ENCODE measurements around the gene KCNQ5. TPM values are rescaled to one million over a fixed set of nuclear protein-coding genes. Genes with fewer than 3 reads are reported as not detected.

KCNQ5 gene
- total and polyA plus RNA-seq, 10 of the 15 experiments (the other 5 are each of a cell fraction or from before 2014, with no cell fraction given), result 0.60 to 16.2 (median 3.2) TPM

DNA sequence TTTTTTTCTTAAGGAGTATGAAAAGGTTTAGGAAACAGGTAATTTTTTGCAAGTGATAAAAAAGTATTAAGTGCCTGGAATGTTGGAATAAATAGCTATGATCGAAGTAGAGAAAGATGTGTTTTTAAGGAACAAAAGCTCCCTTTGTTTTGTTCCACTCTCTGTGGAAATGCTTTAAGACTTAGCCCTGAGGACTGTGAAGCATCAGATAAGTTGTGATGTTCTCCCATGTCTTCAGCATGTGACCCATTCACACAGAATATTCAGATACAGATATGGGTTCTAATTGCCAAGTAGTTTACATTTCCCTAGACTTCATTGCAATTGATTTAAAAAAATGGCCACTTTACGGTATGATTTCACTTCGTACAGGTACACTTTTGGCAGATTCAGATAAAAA lies 80.6 kb downstream of the KCNQ5 start:
- H3K4me1 ChIP-seq (ENCODE audit: control insufficient read depth, insufficient read depth, low read length), result no peaks in the 10 kb centered on the region
- no TSS peak for BruUV-seq (replicated peaks)
- H3K36me3 ChIP-seq (ENCODE audit: control insufficient read depth in 2 of 2, insufficient read depth in 2 of 2, low read length in 1 of 2), result no peaks in the 10 kb centered on the region
- no peaks in the 10 kb centered on the region for H3K27me3 ChIP-seq (replicated peaks in 1 of 2; ENCODE audit: control insufficient read depth in 2 of 2, insufficient read depth in 2 of 2, low read length in 1 of 2)
- ChIA-PET CTCF (interaction anchor here (1.2 kb wide), 1 partner anchor 9 kb away, joined by 4 read pairs; no protein-coding TSS in a partner anchor), RAD21 (ENCODE audit: unreplicated experiment) (interaction anchor here (1.3 kb wide), 2 partner anchors 13 to 22 kb away, joined by 3 to 5 read pairs; no protein-coding TSS in a partner anchor), SMC1A (ENCODE audit: uncharacterized antibody, unreplicated experiment) (interaction anchor here (1.0 to 3.1 kb wide), 8 partner anchors 8 to 424 kb away, joined by 3 to 21 read pairs (median 4); no protein-coding TSS in a partner anchor), POLR2A (no interaction called here)
- H3K27ac ChIP-seq (ENCODE audit: control insufficient read depth, insufficient read depth), result no peak overlapping the region
- no peak for FAIRE-seq
- DNase-seq (ENCODE audit: low read depth, low spot score), result no peak
- no peak for ATAC-seq
- H3K4me2 ChIP-seq (ENCODE audit: control insufficient read depth, insufficient read depth), result no peak overlapping the region
- TF ChIP-seq ZNF207 (IDR thresholded peaks at IDR 0.05; ENCODE audit: borderline replicate concordance) (no peak), SIN3A (IDR thresholded peaks at IDR 0.05; ENCODE audit: low read depth, low read length) (no peak), TARDBP (IDR thresholded peaks at IDR 0.05; ENCODE audit: borderline replicate concordance) (no peak)
- no peak overlapping the region for H3K9ac ChIP-seq (ENCODE audit: control insufficient read depth, insufficient read depth, low read length)
- intact Hi-C loops (cut with micrococcal nuclease; ENCODE audit: unreplicated experiment), result no loop called here
- H3K9me3 ChIP-seq (replicated peaks; ENCODE audit: control insufficient read depth, insufficient read depth, low read length), result no peaks in the 10 kb centered on the region; the same call in 2 of the 3 replicates
- H4K20me1 ChIP-seq (ENCODE audit: control insufficient read depth, insufficient read depth), result no peaks in the 10 kb centered on the region
- in situ Hi-C loops (cut with MboI), result no loop called here
- H3K79me2 ChIP-seq (ENCODE audit: control insufficient read depth, insufficient read depth, low read length), result peaks cover 3% of the 10 kb centered on the region
- no peak overlapping the region for H2AFZ ChIP-seq (ENCODE audit: control insufficient read depth, low read depth, low read length)
- no peak overlapping the region for H3K4me3 ChIP-seq
- WGBS (ENCODE audit: insufficient coverage, insufficient replicate concordance, low lambda C conversion rate, missing lambda C conversion rate), result 98% methylated on average over 3 of the region's 3 CpGs

DNA sequence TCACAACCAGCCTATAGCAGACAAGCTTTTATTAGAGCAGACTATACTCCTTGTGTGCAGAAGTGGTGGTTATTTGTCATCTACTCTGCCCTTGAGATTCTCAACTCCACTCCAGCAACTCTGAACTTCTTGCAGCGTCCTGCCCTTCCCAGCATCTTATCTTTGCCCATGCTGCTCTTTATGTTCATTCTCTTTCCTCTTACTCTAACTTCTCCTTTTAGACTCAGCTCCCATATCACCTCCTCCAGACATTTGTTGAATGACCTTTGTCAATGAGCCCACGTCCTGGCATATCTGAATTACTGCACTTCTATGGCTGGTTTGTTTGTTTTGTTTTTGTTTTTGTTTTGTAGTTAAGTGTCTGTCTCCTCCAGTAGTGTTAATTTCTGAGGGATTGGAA lies 81.2 kb downstream of the KCNQ5 start:
- in situ Hi-C loops (cut with MboI), result no loop called here
- Histone ChIP-seq H4K20me1 (ENCODE audit: control insufficient read depth, insufficient read depth) (no peaks in the 10 kb centered on the region), H3K36me3 (ENCODE audit: control insufficient read depth in 2 of 2, insufficient read depth in 2 of 2, low read length in 1 of 2) (no peaks in the 10 kb centered on the region), H2AFZ (ENCODE audit: control insufficient read depth, low read depth, low read length) (no peak overlapping the region), H3K4me2 (ENCODE audit: control insufficient read depth, insufficient read depth) (no peak overlapping the region), H3K9ac (ENCODE audit: control insufficient read depth, insufficient read depth, low read length) (no peak overlapping the region), H3K27ac (ENCODE audit: control insufficient read depth, insufficient read depth) (no peak overlapping the region), H3K4me3 (no peak overlapping the region), H3K27me3 (replicated peaks in 1 of 2; ENCODE audit: control insufficient read depth in 2 of 2, insufficient read depth in 2 of 2, low read length in 1 of 2) (no peaks in the 10 kb centered on the region), H3K4me1 (ENCODE audit: control insufficient read depth, insufficient read depth, low read length) (no peaks in the 10 kb centered on the region), H3K79me2 (ENCODE audit: control insufficient read depth, insufficient read depth, low read length) (peaks cover 3% of the 10 kb centered on the region), H3K9me3 (replicated peaks; ENCODE audit: control insufficient read depth, insufficient read depth, low read length) (no peaks in the 10 kb centered on the region; the same call in 2 of the 3 replicates)
- WGBS (ENCODE audit: insufficient coverage, insufficient replicate concordance, low lambda C conversion rate, missing lambda C conversion rate), result 77% methylated on average over 2 of the region's 2 CpGs
- ChIA-PET SMC1A (ENCODE audit: uncharacterized antibody, unreplicated experiment) (interaction anchor here (0.9 to 1.7 kb wide), 8 partner anchors 8 to 423 kb away, joined by 3 to 6 read pairs (median 4); no protein-coding TSS in a partner anchor), RAD21 (ENCODE audit: unreplicated experiment) (interaction anchor here (1.3 to 1.5 kb wide), 2 partner anchors 14 to 21 kb away, joined by 4 to 5 read pairs; no protein-coding TSS in a partner anchor), CTCF (no interaction called here), POLR2A (no interaction called here)
- ATAC-seq (no peak), FAIRE-seq (no peak), DNase-seq (ENCODE audit: low read depth, low spot score) (no peak)
- BruUV-seq (replicated peaks), result no TSS peak
- TF ChIP-seq POLR2AphosphoS2 (IDR thresholded peaks at IDR 0.05; ENCODE audit: low read depth, low read length) (no peak), ZNF622 (IDR thresholded peaks at IDR 0.05) (no peak), HDAC6 (IDR thresholded peaks at IDR 0.05; ENCODE audit: unreplicated experiment) (no peak), USF2 (IDR thresholded peaks at IDR 0.05; ENCODE audit: borderline replicate concordance, low read depth, low read length) (no peak), MYB (IDR thresholded peaks at IDR 0.05; ENCODE audit: borderline replicate concordance, low read depth, low read length) (no peak)
- TF ChIP-seq, protein P1, sequence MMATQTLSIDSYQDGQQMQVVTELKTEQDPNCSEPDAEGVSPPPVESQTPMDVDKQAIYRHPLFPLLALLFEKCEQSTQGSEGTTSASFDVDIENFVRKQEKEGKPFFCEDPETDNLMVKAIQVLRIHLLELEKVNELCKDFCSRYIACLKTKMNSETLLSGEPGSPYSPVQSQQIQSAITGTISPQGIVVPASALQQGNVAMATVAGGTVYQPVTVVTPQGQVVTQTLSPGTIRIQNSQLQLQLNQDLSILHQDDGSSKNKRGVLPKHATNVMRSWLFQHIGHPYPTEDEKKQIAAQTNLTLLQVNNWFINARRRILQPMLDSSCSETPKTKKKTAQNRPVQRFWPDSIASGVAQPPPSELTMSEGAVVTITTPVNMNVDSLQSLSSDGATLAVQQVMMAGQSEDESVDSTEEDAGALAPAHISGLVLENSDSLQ (IDR thresholded peaks at IDR 0.05), result no peak
- intact Hi-C loops (cut with micrococcal nuclease; ENCODE audit: unreplicated experiment), result no loop called here

All from GM12878 (cell line).